GM12874 (cell line): Measurements from ENCODE around the gene SUB1.

Experiments used
- TF ChIP-seq, protein P1 (sequence below): IDR thresholded peaks from 2 replicates; pipeline ENCODE4 v1.5.1; 2011; ENCODE audit warnings: low read depth, mild to moderate bottlenecking, control low read depth, low read length, moderate library complexity; ENCODE audit not compliant: insufficient read depth

Gene SUB1

DNA sequence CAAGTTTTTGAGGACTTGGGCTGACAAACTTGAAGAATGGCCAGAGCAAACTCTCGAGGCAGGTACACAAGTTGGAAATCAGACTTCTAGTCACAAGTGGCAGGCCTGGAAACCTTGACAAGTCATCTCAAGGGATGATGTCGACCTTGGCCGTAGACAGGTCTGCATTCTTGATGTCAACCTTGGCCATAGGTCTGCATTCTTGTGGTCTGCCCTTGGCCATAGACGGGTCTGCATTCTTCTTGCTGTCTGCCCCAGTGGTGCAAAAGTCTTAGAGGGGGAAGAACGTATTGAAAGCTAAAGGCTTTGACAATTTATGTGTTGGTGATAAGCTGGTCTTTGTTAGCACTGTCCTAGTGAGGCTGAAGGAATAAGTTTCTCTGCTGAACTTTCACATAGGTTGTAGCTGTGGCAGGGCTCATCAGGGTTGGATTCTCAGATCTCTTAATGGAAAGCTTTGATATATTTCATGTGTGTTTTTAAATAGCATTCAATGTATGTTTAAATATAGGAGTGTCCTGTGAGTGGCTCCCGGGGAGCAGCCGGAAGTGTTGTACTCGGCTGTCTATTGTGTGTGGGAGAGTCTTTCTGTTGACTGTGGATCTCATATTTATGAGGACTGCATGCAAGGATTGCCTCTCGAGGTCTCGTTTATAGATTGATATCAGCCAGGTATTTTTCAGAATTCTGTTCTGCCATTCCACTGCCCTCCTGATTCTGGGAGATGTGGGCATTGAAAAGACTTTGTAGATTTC lies 27.0 kb downstream of the SUB1 start:
- TF ChIP-seq, protein P1, sequence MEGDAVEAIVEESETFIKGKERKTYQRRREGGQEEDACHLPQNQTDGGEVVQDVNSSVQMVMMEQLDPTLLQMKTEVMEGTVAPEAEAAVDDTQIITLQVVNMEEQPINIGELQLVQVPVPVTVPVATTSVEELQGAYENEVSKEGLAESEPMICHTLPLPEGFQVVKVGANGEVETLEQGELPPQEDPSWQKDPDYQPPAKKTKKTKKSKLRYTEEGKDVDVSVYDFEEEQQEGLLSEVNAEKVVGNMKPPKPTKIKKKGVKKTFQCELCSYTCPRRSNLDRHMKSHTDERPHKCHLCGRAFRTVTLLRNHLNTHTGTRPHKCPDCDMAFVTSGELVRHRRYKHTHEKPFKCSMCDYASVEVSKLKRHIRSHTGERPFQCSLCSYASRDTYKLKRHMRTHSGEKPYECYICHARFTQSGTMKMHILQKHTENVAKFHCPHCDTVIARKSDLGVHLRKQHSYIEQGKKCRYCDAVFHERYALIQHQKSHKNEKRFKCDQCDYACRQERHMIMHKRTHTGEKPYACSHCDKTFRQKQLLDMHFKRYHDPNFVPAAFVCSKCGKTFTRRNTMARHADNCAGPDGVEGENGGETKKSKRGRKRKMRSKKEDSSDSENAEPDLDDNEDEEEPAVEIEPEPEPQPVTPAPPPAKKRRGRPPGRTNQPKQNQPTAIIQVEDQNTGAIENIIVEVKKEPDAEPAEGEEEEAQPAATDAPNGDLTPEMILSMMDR: no peak

DNA sequence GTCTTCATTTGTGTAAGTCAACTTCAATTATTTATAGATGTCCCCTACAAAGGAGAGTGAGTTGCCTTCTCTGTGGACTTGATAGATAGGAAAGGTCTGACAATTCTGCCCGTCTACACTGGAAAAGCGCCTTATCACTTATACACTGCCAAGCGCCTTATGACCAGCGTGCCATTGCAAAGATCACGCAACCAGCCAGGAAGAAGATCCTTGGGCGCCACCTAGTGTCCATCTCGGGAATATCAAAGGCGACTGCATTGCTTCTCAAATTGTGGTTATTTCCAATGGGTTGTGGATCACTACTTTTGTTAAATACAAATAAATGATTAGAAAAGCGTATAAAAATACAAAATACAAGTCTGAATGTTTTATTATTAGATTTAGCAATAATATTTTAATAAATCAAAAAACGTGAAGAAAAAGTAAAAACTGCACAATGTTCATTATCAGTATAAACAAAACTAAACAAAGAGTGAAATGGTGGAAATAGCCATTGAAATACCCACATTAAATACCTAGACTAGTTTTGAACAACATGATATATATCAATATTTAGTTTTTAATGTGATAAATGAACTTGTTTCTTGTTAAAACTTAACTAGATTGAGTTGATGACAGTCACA lies 27.8 kb downstream of the SUB1 start:
- TF ChIP-seq, protein P1: peak; percentile 77

DNA sequence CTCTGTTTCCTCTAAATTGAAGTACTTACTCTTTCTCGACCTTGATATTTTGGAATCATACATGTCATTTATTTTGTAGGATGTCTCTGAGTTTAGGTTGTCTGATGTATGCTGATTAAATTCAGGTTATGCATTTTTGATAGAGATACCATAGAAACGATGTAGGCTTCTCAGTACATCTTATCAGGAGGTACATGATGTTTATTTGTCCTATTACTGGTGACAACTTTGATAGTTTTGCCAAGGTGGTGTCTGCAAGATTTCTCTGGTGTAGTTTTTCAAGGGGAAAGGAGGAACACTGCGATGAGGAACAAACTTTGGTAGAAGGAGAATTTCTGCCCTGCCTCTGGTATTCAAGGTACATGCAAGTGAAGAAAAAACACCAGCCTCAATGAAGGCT lies 29.9 kb downstream of the SUB1 start:
- TF ChIP-seq, protein P1: no peak

DNA sequence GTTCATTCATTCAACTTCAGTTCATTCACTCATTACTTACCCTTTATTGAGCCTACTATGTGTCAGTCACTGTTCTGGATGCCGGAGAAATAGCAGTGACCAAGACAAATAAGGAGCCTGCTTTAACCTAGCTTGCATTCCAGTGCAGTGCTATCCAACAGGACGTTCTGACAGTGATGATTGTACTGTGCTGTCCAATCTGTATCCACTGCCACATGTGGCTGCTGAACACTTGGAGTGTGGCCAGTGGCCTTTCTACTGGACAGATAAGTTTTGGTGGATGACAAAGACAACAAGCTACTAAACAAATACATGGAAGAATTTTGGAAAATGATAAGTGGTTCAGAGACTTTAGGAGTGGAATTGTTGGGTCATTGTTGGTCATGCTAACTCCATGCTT lies 33.6 kb downstream of the SUB1 start:
- TF ChIP-seq, protein P1: no peak

DNA sequence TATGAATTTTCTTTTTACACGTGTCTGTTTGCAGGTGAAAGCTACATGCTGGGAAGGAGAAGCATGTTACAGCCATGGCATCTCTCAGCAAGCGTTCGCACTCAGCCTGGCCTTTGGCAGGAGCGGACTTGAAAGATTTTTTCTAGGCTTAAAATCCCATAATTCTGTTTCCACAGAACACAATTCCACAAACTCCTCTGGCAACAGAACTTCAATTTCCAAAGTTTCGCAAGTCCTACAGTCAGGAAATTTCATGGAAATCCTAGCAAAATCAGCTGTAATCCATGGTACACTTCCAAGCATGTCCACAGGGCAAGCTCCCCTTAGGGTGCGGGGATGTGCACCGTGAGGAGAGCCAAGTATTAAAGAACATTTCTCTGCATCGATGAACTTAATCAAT lies 35.9 kb downstream of the SUB1 start:
- TF ChIP-seq, protein P1: no peak

DNA sequence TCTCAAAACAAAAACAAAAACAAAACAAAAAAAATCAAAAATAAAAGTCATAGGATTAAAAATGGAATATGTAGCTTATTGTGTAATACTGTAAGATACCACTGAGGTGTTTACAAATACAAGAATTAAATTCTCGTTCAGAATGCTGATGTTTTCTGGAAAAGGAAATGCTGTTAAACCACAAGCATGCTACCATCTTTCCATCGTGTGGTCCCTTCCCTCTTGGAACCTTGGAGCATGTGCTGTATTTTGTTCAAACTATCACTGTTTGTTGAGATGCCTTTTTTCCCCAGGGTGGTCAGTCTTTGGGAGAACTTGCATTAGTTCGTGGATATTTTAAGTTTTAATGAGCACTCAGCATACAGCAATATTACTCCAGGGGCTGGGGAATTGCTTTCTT lies 39.7 kb downstream of the SUB1 start:
- TF ChIP-seq, protein P1: no peak

DNA sequence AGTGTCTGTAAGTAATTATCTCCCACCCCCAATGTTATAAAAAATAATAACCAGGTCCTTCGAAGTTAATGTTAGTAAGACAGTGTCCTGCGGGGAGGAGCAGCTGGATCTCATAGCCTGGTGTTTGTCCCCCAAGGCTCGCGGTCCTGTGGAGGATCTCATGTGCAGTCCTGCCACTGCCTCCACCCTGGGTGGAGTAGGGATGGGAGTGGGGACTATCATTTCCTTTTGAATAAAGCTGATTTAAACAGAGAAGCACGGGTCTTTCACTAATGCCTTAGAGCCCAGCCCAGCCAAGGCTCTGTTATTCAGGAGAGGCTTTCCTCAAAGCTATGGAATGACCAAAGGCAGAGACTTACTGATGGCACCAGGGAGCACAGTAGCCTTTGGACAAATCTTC lies 40.2 kb downstream of the SUB1 start:
- TF ChIP-seq, protein P1: no peak
